ENCODE measurements around the gene GALNT5.

GALNT5 gene

DNA sequence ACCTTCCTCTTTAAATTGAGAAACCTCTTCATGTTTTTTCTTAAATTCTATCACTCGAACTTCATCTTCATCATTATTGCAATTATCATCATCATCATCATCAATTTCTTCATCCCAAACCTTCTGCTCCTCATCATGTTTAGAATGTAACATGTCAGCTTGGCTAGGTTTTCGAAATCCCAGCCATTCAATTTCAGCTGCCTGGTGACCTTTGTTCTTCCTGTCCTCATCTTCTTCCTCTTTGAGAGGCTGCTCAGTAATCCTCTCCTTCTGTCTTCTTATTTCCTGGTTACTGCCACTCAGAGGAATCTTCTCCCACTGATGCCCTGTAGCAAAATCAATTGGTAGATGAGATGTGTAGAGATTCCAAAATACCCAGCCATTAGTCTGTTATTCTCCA is 64.0 kb downstream of the GALNT5 start:
- no peak overlapping the region for H3K27ac ChIP-seq
- intact Hi-C loops (cut with DNase I; ENCODE audit: low total_unique reads): loop anchor here (5.0 kb wide), 1 partner anchor 271 kb away; no protein-coding TSS in a partner anchor
- no peak for DNase-seq
- no peaks in the 10 kb centered on the region for H3K9me3 ChIP-seq
- H3K27me3 ChIP-seq: no peaks in the 10 kb centered on the region
- H3K36me3 ChIP-seq: no peaks in the 10 kb centered on the region
- TF ChIP-seq, protein P1, sequence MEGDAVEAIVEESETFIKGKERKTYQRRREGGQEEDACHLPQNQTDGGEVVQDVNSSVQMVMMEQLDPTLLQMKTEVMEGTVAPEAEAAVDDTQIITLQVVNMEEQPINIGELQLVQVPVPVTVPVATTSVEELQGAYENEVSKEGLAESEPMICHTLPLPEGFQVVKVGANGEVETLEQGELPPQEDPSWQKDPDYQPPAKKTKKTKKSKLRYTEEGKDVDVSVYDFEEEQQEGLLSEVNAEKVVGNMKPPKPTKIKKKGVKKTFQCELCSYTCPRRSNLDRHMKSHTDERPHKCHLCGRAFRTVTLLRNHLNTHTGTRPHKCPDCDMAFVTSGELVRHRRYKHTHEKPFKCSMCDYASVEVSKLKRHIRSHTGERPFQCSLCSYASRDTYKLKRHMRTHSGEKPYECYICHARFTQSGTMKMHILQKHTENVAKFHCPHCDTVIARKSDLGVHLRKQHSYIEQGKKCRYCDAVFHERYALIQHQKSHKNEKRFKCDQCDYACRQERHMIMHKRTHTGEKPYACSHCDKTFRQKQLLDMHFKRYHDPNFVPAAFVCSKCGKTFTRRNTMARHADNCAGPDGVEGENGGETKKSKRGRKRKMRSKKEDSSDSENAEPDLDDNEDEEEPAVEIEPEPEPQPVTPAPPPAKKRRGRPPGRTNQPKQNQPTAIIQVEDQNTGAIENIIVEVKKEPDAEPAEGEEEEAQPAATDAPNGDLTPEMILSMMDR (IDR thresholded peaks at IDR 0.05): no peak
- no peaks in the 10 kb centered on the region for H3K4me1 ChIP-seq
- no peak overlapping the region for H3K4me3 ChIP-seq

DNA sequence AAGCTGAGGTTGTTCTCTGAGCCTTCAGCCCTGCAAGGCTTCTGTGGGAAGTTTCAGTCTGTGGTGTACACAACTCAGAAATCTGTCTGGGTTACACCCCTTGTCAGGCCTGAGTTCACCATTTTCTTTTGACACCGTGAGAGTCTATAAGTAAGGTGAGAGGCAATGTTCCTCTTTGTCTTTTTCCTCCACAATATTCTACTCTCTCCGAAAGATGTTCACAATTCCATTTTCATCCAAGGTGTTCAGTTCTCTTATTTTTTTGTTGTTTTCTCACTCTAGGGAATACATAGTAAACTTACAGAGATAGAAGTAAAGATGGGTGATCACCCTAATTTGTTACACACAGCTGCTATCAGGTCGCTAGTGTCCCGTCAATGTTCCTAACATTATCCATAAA is 64.9 kb downstream of the GALNT5 start:
- H3K9me3 ChIP-seq: no peaks in the 10 kb centered on the region
- TF ChIP-seq, protein P1 (IDR thresholded peaks at IDR 0.05): no peak
- no peak for DNase-seq
- intact Hi-C loops (cut with DNase I; ENCODE audit: low total_unique reads): loop anchor here (5.0 kb wide), 1 partner anchor 270 kb away; no protein-coding TSS in a partner anchor
- H3K4me1 ChIP-seq: peaks cover 0 to 5% (median 3%) of the 10 kb centered on the region in 4 donors
- H3K4me3 ChIP-seq: no peak overlapping the region
- no peaks in the 10 kb centered on the region for H3K36me3 ChIP-seq
- no peak overlapping the region for H3K27ac ChIP-seq
- H3K27me3 ChIP-seq: no peaks in the 10 kb centered on the region

DNA sequence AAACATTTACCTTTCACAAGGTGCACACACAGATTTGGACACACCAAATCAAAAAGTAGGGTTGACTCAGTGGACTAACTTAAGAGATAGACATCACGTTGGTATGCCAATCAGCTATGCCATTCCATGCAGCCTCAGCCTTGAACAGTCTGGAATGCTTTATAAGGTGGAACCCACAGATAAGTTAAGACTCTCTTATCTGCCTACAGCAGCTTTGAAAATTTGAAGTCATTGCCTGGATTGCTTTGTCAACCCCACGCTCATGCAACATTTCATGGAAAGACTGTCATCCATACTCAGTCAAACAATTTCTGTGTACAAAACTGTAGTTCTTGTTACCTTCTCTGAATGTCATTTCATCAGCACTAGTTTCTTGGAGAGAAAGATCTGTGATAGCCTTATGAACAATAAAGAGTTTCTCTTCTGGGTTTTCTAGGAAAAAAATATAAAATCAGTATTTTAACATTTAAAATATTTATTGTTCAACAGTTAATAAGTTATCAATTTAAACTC is 66.9 kb downstream of the GALNT5 start:
- no peak for DNase-seq
- no peaks in the 10 kb centered on the region for H3K36me3 ChIP-seq
- H3K4me3 ChIP-seq: no peak overlapping the region
- no peaks in the 10 kb centered on the region for H3K27me3 ChIP-seq
- peaks cover 0 to 23% (median 7%) of the 10 kb centered on the region in 4 donors for H3K4me1 ChIP-seq
- TF ChIP-seq, protein P1 (IDR thresholded peaks at IDR 0.05): no peak
- H3K9me3 ChIP-seq: no peaks in the 10 kb centered on the region
- intact Hi-C loops (cut with DNase I; ENCODE audit: low total_unique reads): loop anchor here (5.0 kb wide), 1 partner anchor 268 kb away; no protein-coding TSS in a partner anchor
- no peak overlapping the region for H3K27ac ChIP-seq

DNA sequence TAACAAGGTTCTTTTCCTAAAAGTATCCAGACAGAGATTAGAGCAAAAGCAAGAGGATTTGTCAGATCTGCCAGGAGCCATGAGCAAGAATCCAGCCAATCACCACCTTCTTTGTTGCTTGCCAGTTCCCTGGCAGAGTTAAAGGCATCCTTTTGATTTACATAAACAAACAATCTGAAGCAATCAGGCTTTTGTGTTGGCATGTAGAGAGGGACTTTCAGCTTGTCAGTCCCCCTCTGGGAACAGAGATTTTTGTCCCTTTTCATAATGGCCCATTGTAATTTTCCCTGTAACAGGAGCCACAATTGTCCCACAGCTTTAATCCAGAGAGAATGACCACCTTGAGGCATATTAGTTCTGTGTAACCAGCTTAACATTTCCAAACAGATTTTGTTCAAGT is 68.3 kb downstream of the GALNT5 start, which contains the start of gene ERMN:
TSS of gene ERMN (minus strand) at position 39 of the 400 bp plus-strand sequence. CDS start 182 bp downstream, outside the sequence.
- no peak for DNase-seq
- intact Hi-C loops (cut with DNase I; ENCODE audit: low total_unique reads): no loop called here

DNA sequence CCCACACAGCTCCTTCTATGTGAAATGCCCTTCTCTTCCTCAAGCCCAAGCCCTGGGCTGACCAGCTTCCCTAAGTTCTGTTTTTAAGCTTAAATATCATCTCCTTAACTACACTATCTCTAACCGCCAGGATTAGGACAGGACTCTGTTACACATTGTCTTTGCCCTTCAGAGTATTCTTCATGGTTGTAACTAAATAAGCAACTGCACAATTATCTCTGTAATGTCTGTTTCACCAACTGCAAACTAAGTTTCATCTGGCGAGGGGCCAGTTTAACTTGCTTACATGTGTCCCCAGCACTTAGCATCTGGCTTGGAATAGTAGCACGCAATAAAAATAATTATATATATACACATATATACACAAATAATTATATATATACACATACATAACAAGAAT is 69.2 kb downstream of the GALNT5 start:
- Histone ChIP-seq H3K4me3 (no peak overlapping the region), H3K4me1 (peaks cover 0 to 27% (median 7%) of the 10 kb centered on the region in 4 donors), H3K36me3 (no peaks in the 10 kb centered on the region), H3K27ac (no peak overlapping the region), H3K9me3 (no peaks in the 10 kb centered on the region), H3K27me3 (no peaks in the 10 kb centered on the region)
- TF ChIP-seq, protein P1 (IDR thresholded peaks at IDR 0.05): no peak
- intact Hi-C loops (cut with DNase I; ENCODE audit: low total_unique reads): no loop called here
- DNase-seq: no peak

More for the DNA sequence above, 68.3 kb downstream of the GALNT5 start, which contains the start of gene ERMN:
- Histone ChIP-seq H3K27ac (no peak within 1 kb of the TSS), H3K4me1 (peaks cover 0 to 27% (median 7%) of the 10 kb centered on the region in 4 donors), H3K9me3 (no peaks in the 10 kb centered on the region), H3K27me3 (no peaks in the 10 kb centered on the region), H3K36me3 (no peaks in the 10 kb centered on the region), H3K4me3 (no peak within 1 kb of the TSS)
- TF ChIP-seq, protein P1 (IDR thresholded peaks at IDR 0.05): no peak

Measured in tibial artery (tissue), 4 donors.